AG20443 (cell line): ENCODE results near the gene MTMR12.
"Not testable (repeated sequence)": the region's sequence is repeated elsewhere in the genome, so short reads cannot be mapped to it uniquely, and the experiment has no call there.

Experiments
- DNase-seq: peaks from one replicate; pipeline ENCODE4 v3.0.0; 2012; ENCODE audit warnings: low spot score, mixed read lengths

MTMR12 gene

GRCh38 chr5:32297181-32298058 lies 15.3 kb downstream of the MTMR12 start:
- no peak for DNase-seq

- DNase-seq = not testable (repeated sequence)
Observed at GRCh38 chr5:32295966-32296772, 16.6 kb downstream of the MTMR12 start.

GRCh38 chr5:32291591-32291990 lies 21.1 kb downstream of the MTMR12 start:
- DNase-seq = no peak

GRCh38 chr5:32290922-32291321 lies 21.8 kb downstream of the MTMR12 start:
- no peak for DNase-seq

GRCh38 chr5:32290501-32290900 lies 22.2 kb downstream of the MTMR12 start:
- DNase-seq = not testable (repeated sequence)

- DNase-seq = not testable (repeated sequence)
Observed at GRCh38 chr5:32289986-32290385, 22.8 kb downstream of the MTMR12 start.

GRCh38 chr5:32288135-32288534 lies 24.6 kb downstream of the MTMR12 start:
- DNase-seq = not testable (repeated sequence)

- DNase-seq = not testable (repeated sequence)
Observed at GRCh38 chr5:32287525-32287924, 25.2 kb downstream of the MTMR12 start.

GRCh38 chr5:32285510-32286138 lies 27.1 kb downstream of the MTMR12 start:
- DNase-seq = no peak

GRCh38 chr5:32283539-32284377 lies 29.0 kb downstream of the MTMR12 start:
- no peak for DNase-seq

- DNase-seq = no peak
Observed at GRCh38 chr5:32283061-32283460, 29.7 kb downstream of the MTMR12 start.

- DNase-seq = no peak
Observed at GRCh38 chr5:32282633-32283032, 30.1 kb downstream of the MTMR12 start.

- not testable (repeated sequence) for DNase-seq
Observed at GRCh38 chr5:32281378-32282133, 31.2 kb downstream of the MTMR12 start.

GRCh38 chr5:32280656-32281081 lies 32.1 kb downstream of the MTMR12 start:
- DNase-seq = no peak

GRCh38 chr5:32279786-32280185 lies 33.0 kb downstream of the MTMR12 start:
- DNase-seq = no peak

- DNase-seq = no peak
Observed at GRCh38 chr5:32279223-32279622, 33.5 kb downstream of the MTMR12 start.

- no peak for DNase-seq
Observed at GRCh38 chr5:32278406-32278805, 34.3 kb downstream of the MTMR12 start.

- no peak for DNase-seq
Observed at GRCh38 chr5:32277798-32278197, 34.9 kb downstream of the MTMR12 start.

- DNase-seq = no peak
Observed at GRCh38 chr5:32276173-32276853, 36.4 kb downstream of the MTMR12 start.

GRCh38 chr5:32275396-32275741 lies 37.4 kb downstream of the MTMR12 start:
- DNase-seq = no peak
